Kidney (tissue), 14 donors: Measurements from ENCODE around the gene EPHA6. TPM values are rescaled to one million over a fixed set of nuclear protein-coding genes. Genes with fewer than 3 reads are reported as not detected.

Source experiments
- DNase-seq, 5 donors: peaks; one replicate each; pipeline ENCODE4 v3.0.0-alpha.2; 2013 to 2020
- FAIRE-seq: peaks from 2 replicates; lab custom pipeline; 2012; peaks lifted over from hg19 to GRCh38; lab: Jason Lieb, UNC
- H3K27ac ChIP-seq, 2 donors: one replicate each; pipeline ENCODE4 v1.7.0; 2013; ENCODE audit warnings: low read depth in 2 of 2, low read length in 2 of 2, inconsistent platforms in 1 of 2
- H3K27me3 ChIP-seq: one replicate; pipeline ENCODE4 v1.7.1; 2013; ENCODE audit warnings: low read length, inconsistent platforms; ENCODE audit not compliant: control insufficient read depth, insufficient read depth
- H3K36me3 ChIP-seq, 3 donors: one replicate each; pipeline versions ENCODE4 v1.7.0 to v1.7.1; 2013; ENCODE audit warnings: low read length in 3 of 3, control low read depth in 1 of 3, inconsistent platforms in 1 of 3; ENCODE audit not compliant: insufficient read depth in 3 of 3, control insufficient read depth in 2 of 3
- H3K4me1 ChIP-seq, 3 donors: one replicate each; pipeline versions ENCODE4 v1.7.0 to v1.7.1; 2013; ENCODE audit warnings: low read length in 3 of 3, inconsistent platforms in 1 of 3, low read depth in 1 of 3; ENCODE audit not compliant: control insufficient read depth in 2 of 3, insufficient read depth in 2 of 3
- H3K4me3 ChIP-seq, 3 donors: one replicate each; pipeline versions ENCODE4 v1.7.0 to v1.8.1; 2013; ENCODE audit warnings: low read length in 3 of 3, control low read depth in 1 of 3, inconsistent platforms in 1 of 3
- H3K9ac ChIP-seq, 3 donors: one replicate each; pipeline versions ENCODE4 v1.7.0 to v1.7.1; 2013; ENCODE audit warnings: low read length in 3 of 3, control low read depth in 1 of 3, inconsistent platforms in 1 of 3
- H3K9me3 ChIP-seq, 3 donors: one replicate each; pipeline versions ENCODE4 v1.7.0 to v1.7.1; 2013; ENCODE audit warnings: low read length in 3 of 3, control low read depth in 1 of 3, inconsistent platforms in 1 of 3; ENCODE audit not compliant: control insufficient read depth in 2 of 3, insufficient read depth in 1 of 3
- CTCF ChIP-seq: IDR thresholded peaks from 3 replicates; pipeline ENCODE4 v1.5.1; 2012; ENCODE audit warnings: mild to moderate bottlenecking, moderate library complexity, borderline replicate concordance; ENCODE audit not compliant: insufficient read depth; ENCODE audit errors: extremely low read depth
- intact Hi-C: fragments of 100-400 bp; cut with DNase I; formaldehyde crosslinking; loops from one replicate; pipeline ENCODE4 v1.11.1; 2022
- polyA plus RNA-seq: library from polyadenylated mRNA; stranded (reverse); fragments of 350-450 nt; fragmentation: Illumina TruSeq; extraction: RNeasy Lipid Tissue Mini Kit (QIAGEN cat#74804); gene quantifications from one replicate; pipeline ENCODE4 v1.2.3, GENCODE V29; 2014; ENCODE audit warnings: low read depth, low replicate concordance; ENCODE audit not compliant: insufficient read depth
- total RNA-seq: library from RNA; stranded (reverse); fragmentation: NEBNext Ultra II Directional; extraction: Animal tissue kit (Norgen Biotek cat#: 25700); gene quantifications from one replicate; pipeline ENCODE4 v1.2.1, GENCODE V29; 2021
- donor health status: control.
- donor health status: control.
- donor health status: control.
- donor health status: control.
- donor health status: control.
- donor health status: DM: yes; HTN: yes; CAD: no.
- donor health status: Normal renal cell carcinoma (clear cell type).

The EPHA6 gene
- total and polyA plus RNA-seq, 2 donors from 2014 or later = 0.66 TPM; not detected in 1

DNA sequence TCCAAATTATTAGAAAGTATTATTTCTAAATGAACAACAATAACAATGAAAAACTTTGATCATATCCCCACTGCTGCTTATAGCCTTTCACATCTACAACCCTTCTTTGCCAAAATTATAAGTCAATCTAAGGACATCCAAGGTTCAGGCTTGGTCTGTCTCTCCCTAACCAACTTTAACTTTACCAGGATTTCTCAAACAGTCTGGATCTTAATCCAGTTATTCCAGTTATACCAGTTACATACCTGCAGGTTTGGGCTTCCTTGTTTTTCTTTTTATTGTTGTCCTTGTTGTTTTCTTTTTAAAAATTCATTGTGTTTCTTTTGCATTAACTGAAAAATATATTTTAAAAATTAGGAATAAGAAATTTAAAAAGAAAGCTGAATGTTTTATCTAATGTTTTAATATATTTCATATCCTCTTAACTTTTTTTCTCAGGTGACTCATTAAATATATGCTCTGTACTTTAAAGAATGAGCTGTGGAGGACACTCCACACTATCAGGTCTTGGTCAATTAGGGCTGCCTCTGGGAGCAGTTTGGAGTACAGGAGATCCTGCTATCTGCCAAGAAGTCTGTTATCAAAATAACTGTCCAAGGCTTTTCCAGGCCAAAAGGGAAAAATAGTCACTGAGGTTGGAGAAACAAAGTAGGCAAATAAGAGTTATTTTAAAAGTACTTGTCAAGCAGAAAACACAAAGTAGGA, 421.4 kb downstream of the EPHA6 start:
- H3K36me3 ChIP-seq = no peaks in the 10 kb centered on the region
- H3K4me1 ChIP-seq = no peaks in the 10 kb centered on the region
- no peak overlapping the region for H3K27ac ChIP-seq
- DNase-seq (no peak), FAIRE-seq (no peak)
- no peak overlapping the region for H3K4me3 ChIP-seq
- intact Hi-C loops = no loop called here
- H3K9me3 ChIP-seq = no peaks in the 10 kb centered on the region
- no peaks in the 10 kb centered on the region for H3K27me3 ChIP-seq
- no peak for TF ChIP-seq CTCF
- H3K9ac ChIP-seq = no peak overlapping the region

- Histone ChIP-seq H3K27ac (no peak overlapping the region), H3K9ac (no peak overlapping the region), H3K4me1 (no peaks in the 10 kb centered on the region), H3K4me3 (no peak overlapping the region), H3K27me3 (no peaks in the 10 kb centered on the region), H3K36me3 (no peaks in the 10 kb centered on the region), H3K9me3 (no peaks in the 10 kb centered on the region)
- TF ChIP-seq CTCF = no peak
- intact Hi-C loops = no loop called here
- no peak for DNase-seq
- no peak for FAIRE-seq
These were observed 427.0 kb downstream of the EPHA6 start for GRCh38 chr3:97241417-97241816.

DNA sequence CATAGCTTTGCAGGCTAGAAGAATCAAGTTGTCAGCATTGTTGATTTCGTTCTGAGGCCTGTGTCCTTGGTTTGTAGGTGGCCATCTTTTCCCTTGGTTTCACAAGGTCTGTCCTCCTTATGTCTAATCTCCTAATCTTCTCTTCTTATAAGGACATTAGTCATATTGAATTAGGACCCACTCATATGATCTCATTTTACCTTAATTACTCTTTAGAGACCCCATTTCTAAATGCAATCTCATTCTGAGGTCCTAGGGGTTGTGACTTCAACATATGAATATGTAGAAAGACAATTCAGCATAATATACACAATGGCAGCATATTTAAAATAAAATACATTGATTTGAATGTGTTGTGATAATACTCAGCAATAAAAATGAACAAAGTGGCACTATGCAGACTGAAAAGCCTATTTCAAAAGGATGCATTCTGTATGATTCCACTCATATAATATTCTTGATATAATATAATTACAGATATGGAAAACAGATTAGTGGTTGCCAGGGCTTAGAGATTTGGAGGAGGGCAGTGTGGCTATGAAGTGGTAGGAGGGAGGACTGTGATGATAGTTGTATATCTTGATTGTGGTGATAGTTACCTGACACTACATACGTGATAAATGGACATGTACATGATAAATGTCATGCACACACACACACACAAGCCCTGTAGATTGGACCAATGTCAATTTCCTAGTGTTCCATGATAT, 431.0 kb downstream of the EPHA6 start:
- FAIRE-seq (no peak), DNase-seq (no peak)
- no peaks in the 10 kb centered on the region for H3K4me1 ChIP-seq
- TF ChIP-seq CTCF = no peak
- intact Hi-C loops = no loop called here
- no peaks in the 10 kb centered on the region for H3K36me3 ChIP-seq
- no peak overlapping the region for H3K9ac ChIP-seq
- no peak overlapping the region for H3K27ac ChIP-seq
- no peak overlapping the region for H3K4me3 ChIP-seq
- no peaks in the 10 kb centered on the region for H3K27me3 ChIP-seq
- no peaks in the 10 kb centered on the region for H3K9me3 ChIP-seq
